Cerebellar cortex (tissue), 1 donor: Measurements from ENCODE around the gene GUCA2A.
"Not testable (repeated sequence)": the region's sequence is repeated elsewhere in the genome, so short reads cannot be mapped to it uniquely, and the experiment has no call there.

Experiments used
- DNase-seq: peaks from one replicate; pipeline ENCODE4 v3.0.0-alpha.2; 2015; ENCODE audit warnings: low spot score

The GUCA2A gene, protein sequence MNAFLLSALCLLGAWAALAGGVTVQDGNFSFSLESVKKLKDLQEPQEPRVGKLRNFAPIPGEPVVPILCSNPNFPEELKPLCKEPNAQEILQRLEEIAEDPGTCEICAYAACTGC

DNA sequence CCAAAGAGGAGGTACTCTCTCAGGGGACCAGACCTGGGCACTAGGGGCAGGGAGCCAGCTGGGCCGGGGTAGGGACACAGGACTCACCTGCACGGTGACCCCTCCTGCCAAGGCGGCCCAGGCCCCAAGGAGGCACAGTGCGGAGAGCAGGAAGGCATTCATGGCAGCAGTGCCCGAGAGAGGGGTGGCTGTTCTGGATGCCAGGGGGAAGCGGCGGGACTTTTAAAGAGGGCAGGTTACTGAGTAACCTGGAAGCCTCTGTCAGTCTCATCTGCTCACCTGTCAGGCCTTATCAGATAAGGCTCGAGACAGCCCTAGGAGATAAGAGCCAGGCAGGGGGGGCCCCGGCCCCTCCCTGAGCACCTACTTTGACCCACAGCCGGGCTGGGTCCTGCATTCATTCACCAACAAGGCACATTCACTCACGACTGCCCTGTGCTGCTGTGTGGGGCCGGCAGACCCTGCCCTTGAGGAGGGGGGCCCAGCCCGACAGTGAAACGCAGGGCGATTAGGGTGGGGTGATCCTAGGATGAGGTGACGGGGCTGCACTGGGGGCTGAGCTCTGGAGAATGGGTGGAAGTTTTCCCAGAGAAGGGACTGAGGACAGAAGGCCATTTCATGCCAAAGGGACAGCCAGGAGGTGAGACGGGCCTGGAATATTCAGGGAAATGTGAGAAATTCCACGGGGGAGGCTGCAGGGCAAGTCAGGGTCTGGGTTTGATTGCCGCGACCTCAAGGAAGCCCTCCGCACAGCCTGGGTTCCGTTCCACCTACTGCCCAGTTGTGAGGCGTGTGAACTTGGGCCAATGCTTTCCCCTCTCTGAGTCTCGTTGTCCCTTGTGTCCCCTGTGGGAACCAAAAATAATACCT lies at the start of gene GUCA2A:
GUCA2A (minus strand) TSS at position 195 of the 870 bp plus-strand sequence; CDS start at position 162, 33 bp downstream.
- no peak for DNase-seq

DNA sequence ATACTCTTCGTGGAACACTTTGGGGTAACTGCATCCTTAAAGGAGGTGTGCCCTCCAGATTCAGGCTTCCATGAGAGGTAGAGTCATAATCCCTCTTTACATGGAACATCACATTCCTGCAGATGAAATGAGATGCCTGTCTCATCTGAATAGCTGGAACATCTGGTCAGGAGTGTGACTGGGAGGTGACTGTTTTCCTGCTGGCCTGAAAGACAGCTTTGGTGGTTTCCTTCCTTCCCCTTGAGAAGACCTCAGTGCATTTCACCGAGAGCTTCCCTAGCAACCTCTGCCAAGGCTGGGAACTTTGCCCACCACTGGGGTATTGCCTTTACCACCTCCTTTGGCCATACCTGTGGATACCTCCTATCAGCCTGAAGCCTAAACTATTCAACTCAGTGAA lies 46.7 kb upstream of the GUCA2A start:
- no peak for DNase-seq

DNA sequence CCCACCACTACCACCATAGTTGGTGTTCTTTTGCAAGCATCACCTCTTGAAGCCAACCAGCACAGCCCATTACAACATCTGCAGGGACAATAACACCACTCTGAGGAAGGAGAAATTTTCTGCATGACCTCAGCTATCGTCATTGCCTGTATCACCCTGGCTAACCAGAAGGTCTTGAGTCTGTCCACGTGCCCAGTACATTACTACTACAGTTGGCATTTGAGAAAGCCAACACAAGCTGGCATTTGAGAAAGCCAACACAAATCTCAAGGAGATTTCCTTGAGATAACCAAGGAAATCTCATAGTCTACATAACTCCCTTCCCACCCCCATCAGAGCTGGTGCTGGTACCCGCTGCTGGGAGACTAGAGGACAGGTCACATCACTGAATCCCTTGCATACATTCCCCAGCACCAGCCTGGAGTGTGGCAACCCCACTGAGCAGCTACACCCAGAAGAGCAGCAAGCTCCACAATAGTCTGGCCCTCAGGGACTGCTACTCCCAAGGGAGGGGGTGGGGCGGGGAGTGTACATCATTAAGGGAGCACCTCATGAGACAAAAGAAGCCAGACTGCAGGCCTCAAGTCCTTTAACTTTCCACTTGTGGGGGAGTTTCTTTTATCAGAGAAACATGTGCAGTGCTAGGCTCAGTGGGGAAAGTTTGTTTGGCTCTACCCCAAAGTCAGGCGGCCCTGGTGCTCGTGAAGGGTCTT lies 46.0 kb upstream of the GUCA2A start:
- DNase-seq, result no peak

DNA sequence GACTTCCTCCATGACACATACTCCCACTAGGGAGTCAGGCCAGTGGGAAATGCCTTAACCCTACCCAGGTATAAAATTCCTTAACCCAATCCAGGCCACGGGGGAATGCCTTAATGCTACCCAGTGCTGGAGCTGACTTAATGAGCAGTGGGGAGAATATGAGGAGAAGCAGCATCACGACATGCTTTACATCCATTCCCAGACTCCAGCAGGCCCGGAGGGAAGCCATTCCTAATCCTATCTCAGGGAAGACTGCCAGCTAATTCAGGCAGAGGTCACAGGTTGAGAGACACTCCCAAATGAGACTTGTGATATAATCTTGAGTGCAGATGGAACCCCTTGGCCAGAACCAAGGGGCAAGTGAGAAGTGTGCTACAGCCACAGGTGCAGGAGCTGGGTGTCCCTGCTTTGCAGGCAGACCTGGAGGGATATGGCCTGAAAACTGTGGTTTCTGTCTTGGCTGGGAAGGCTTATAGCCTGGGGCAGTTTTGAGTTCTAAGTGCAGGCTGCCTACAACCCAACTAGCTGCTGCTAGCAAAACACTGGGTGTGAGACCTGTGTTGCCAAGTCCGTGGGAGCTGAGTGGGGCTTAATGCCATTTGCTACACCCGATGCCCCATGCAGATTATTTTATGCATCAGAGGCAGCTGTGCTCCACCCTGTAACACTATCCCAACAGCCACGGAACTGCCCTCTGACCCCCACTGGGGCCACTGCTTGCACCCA lies 45.1 kb upstream of the GUCA2A start:
- DNase-seq, result no peak

DNA sequence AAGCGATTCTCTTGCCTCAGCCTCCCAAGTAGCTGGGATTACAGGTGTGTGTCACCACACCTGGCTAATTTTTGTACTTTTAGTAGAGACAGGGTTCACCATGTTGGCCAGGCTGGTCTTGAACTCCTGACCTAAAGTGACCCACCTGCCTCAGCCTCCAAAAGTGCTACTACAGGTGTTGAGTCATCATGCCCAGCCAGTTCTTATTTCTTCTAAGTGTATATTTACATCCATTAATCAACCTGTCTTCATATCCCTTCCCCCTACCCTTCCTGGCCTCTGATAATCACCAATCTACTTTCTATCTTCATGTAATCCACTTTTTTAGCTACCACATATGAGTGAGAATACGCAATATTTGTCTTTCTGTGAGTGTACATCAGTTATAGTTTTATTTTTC lies 42.4 kb upstream of the GUCA2A start:
- DNase-seq, result not testable (repeated sequence)

DNA sequence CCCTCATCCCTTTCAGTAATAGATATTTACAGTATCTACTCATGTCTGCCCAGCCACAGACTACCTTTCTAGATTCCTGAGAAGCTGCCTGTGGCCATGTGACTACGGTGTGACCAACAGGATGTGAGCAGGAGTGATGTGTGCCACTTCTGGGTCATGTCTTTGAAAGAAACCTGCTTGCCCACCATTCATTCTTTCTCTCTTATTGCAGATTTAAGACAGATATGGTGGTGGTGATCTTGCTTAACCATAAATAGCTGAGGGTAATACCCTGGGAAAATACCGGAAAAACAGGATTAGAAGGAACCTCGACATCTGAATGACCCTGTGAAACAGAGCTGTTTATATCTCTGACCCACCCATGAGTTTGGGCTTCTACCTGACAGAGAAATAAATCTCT lies 41.6 kb upstream of the GUCA2A start:
- DNase-seq, result no peak

DNA sequence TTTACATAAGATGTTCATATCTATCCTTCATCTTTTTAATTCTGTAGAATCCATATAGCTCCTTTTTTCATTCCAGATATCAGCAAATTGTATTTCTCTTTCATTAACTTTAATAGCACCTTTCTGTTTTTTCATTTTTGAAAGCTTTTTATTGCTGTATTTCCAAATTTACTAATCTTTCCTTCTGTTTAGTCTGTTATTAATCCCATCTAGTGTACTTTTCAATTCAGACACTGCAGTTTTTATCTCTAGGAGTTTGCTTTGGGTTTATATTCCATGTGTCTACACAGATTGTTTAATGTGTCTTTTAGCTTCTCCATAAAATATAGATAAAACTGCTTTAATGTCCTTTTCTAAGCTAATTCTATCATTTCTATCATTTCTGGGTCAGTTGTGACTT lies 37.4 kb upstream of the GUCA2A start:
- no peak for DNase-seq

DNA sequence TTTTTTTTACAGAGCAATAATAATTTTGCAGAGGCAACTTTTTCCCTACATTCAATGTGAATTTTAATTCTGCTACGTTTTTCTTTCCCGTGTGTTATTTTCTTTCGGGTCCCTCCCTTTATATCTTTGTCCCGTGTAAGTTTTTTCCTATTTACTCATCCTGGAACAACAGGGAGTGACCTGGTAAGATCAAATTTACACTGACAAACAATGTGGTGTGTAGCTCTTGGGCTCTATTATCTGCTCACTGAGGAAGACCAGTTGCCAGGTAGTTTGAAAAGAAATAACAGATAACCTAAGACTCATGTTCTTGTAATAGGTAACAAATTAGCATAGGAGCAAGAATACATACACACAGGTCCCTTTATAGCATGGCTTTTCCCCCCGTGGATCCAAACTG lies 33.7 kb upstream of the GUCA2A start:
- no peak for DNase-seq

DNA sequence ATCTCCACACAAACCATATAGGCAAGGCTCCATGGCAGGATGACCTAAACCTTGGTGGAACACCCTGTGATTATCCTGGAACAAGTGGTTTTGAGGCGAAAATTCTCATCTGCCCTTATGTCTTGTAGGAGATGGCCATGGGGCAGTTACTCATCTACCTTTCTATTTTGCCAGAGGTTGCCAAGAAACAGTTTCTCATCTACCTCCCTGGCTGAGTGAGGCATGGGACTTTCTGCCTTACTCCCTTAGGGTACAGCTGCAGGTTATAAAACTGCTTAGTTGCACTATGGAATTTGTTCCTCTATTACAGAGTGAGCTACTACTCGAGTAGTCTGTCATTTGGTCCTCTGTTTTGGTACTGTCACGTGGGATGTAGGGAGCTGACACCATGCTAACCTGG lies 31.3 kb upstream of the GUCA2A start:
- no peak for DNase-seq

DNA sequence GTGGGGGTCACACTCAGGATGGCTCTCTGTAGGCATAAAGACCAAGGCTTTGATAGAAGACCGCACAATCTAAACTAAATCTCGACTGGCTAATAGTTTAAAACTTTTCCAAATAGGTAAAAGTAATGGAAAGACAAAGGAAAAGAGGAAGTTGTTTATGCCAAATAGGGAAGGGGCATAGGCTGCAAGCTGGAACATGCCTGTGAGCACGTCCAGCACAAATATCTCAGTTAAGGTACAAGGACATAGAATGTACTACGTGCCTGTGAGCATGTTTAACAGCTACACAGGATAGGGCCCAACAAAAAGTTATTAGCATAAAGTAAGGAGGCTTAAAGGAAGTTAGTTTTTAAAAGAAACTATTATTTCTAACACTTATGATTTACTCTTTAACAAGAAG lies 27.6 kb upstream of the GUCA2A start:
- no peak for DNase-seq

DNA sequence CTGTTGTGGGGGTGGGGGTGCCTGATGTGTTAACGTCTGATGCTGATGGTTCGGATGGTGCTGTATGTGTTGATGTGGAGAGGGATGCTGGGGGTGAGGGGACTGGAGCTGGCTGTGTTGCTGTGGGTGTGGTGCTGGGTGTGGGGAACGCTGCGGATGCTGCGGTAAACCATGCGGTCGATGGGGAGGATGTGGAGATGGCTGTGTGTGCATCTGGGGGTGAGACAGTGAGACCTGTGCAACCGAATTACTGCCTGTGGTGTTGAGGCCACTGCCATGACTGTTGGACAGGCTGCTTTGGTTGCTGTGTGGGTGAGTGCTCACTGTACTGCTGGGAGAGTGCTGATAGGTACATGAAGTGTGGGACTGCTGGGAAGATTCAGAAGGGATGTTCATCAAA lies 26.8 kb upstream of the GUCA2A start:
- DNase-seq, result no peak

DNA sequence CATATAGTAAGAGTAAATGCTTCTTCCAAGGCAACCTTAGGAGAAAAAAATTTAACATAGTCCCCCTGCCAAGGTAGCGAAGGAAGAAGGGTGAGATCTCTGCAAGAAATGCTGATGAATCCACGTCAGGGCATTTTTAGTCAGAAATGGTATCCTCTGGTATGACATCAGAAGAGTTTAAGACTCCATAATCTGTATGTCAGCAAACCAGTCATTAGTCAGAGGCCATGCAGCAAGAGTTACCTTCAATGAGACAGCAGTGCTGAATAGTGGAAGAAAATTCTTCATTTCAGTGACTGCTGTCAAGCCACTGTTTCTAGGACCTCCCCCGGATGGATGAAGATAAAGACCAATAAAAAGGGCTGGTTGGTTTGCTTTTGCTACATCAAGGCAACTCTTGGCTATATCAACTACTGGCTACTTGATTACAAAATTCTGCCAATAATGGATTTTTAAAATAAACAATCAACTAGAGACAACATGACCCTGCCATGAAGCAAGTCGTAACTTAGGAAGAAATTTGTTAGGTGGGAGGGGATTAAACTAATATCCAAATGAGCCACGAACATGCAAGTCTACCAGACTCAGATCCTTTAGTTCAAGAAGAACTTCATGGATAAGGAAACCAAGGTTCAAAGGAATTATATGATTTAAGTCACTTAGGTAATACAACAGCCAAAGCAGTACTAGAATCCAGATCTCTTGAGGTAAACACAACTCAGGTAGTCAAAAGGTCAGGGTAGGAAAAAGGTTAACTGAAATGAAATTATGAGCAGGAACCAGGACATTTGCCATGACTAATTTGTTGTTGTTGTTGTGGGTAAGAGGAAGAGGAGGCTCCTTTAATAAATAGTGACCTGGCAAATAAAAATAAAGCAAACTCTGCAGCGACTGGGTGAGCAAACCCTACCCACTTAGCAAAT lies 25.6 kb upstream of the GUCA2A start:
- no peak for DNase-seq

DNA sequence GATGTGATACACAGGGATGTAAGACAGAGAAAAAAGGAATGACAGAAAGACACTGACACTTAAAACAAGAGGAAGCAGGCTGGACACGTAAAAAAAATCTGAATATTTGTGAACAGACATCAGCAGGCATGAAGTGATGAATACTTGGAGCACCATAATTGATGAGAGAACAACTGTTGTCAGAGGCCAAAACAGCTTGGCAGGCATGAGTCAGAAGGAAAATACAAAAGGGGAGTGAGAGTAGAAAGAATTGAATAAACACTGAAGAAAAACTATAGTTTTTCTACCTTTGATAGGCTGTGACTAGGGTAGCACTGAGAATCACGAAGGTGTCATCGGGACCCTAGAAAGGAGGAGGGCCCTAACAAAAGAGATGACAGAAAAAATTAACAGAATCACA lies 21.6 kb upstream of the GUCA2A start:
- no peak for DNase-seq

DNA sequence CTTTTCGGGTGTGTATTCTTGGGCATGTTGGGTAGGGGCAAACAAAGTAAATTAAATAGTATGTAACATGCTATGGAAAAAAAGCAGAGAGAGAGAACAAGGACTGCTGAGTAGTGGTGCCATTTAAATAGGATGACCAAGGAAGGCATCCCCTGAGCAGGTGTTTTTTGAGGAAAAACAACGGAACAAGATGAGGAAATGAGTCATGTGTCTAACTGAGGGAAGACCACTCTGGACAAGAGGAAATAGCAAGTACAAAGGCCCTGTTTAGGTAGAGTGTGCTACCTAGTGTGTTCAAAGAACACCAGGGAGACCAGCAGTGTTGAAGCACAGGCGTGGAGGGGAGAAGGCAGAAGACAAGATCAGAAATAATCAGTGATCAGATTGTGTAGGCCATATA lies 20.1 kb upstream of the GUCA2A start:
- DNase-seq, result no peak

DNA sequence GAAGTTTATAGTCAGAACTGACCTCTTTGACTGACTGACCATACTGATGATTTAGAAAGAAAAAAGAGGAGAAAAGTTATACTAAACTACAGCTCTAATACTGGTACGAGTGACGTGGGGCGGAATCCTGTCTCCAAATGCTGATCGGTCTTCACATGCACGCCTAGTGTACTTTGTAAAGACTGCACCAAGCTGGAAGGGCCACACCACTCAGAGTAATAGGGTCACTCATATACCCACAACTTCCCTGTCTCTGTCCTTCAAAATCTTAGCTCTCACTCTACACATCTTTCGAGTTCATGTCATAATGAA lies 19.4 kb upstream of the GUCA2A start:
- DNase-seq, result no peak

DNA sequence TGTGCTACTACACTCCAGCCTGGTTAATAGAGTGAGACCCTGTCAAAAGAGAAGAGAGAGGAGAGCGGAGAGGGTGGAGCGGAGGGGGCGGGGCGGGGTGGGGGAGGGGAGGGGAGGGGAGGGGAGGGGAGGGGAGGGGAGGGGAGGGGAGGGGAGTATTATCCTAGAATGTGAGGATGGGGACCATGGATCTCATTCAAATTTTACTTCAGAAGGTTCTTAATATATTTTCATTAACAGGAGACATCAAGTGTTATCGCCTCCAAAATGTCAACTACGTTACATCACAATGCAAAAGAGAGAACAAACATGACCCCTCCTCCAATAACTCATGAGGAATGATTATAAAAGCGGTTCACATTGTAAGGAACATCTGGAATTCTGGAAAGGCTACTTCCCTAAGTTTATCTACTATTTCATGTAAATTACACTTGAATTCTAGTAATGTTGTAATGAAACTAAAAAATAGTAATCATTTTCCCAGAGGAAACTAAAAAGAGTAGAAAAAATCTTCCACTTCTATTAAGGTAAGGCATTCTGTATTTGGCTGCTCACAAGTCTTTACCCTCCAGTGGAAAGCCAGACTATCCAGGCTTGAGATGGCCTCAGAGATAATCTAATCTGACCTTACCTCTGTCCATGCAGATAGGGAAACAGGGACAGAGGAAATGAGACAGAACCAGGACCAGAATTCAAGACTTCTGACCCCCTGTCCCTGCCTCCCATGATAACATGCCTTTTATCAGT lies 18.8 kb upstream of the GUCA2A start:
- DNase-seq, result no peak

DNA sequence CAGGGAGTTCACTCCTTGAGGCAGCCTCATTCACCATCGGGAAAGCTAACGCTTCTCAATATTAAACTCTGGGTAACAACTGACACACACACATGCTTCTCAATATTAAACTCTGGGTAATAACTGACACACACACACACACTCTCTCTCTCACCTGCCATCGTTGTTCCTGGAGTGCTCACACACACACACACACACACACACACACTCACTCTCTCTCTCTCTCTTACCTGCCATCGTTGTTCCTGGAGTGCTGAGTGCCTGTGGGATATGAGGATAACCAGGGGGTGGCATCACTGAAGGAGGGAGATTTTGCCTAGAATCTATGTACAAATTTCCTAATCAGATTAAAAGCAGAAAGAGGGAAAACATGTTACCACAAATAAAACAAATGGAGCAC lies 17.1 kb upstream of the GUCA2A start:
- no peak for DNase-seq

DNA sequence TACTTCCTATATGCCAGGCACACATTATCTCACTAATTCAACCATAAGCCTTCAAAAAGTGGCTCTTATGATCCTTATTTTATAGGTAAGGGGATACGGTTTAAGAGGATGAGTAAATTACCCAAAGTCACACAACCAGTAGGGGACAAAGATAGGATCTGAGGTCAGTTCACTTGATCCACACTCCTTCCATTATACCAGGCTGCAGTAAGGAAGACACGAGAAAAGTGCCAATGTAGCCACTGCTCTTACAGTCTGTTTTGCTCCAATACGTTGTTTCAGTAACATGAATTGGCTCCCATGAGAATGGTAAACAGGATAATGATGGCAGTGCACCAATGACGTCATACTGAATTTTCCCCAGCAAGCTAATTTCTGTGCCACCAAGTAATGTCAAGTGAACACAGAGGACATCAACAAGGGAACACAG lies 15.4 kb upstream of the GUCA2A start:
- DNase-seq, result no peak

DNA sequence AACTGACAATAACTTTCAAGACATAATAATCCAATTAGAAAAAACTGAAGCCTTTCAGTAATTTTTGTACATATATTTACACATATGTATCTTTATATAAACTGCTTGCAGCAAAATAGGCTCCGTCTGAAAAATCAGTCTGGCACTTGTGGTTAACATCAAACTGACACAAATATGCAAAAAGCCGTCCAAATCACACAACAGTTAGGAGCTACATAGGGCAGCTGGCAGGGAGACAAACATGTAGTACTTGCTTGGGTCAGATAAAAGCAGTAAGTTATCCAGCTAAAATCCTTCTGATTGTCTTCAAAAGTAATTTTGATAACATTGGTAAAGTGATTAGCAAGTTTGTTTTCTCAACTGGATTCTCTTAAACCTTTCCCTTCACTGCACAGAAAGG lies 14.7 kb upstream of the GUCA2A start:
- no peak for DNase-seq

DNA sequence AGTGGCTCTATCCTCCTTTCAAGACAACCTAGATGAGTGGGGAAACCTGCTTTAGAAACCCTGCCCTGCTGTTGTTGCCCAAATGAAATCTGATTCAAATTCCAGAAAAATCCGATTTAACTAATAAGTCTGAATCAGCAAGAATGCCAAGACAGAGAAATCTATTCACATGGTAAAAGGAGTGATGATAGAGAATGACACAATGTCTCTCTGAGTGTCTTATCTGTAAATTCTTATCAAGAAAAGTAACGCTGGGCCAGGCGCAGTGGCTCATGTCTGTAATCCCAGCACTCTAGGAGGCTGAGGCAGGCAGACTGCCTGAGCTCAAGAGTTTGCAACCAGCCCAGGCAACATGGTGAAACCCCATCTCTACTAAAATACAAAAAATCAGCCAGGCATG lies 13.7 kb upstream of the GUCA2A start:
- no peak for DNase-seq

DNA sequence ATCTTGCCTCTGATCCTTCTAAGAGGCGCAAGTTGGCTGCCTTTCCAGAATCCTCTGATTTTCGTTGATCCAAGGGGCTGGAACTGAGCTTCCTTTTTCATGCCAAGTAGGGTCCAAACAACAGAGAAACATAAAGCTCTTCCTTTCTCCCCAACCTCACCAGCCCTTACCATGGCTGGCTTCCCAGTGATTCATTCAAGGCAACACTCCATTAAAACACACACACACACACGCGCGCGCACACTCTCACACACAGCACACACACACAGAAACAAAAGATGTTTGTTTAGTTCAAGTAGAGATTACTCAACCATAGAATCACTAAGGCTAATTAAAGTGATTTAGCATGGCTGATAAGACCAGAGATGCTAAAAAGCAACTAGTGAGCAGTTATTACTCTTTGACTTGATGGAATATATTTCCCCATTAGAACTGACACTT lies 13.0 kb upstream of the GUCA2A start:
- DNase-seq, result peak; percentile 22
